ENCODE measurements around the gene GPSM3.

GRCh38 chr6:32216998-32217397, 24.6 kb upstream of the GPSM3 start:
- TF ChIP-seq EP300 (IDR thresholded peaks at IDR 0.05; ENCODE audit: borderline replicate concordance) (no peak), CEBPB (IDR thresholded peaks at IDR 0.05) (no peak), EGR1 (IDR thresholded peaks at IDR 0.05) (no peak), ZBTB7A (IDR thresholded peaks at IDR 0.05; ENCODE audit: low read depth) (no peak), REST (IDR thresholded peaks at IDR 0.05; ENCODE audit: low read depth) (no peak), FOXM1 (IDR thresholded peaks at IDR 0.05; ENCODE audit: borderline replicate concordance, low read depth) (no peak), YY1 (IDR thresholded peaks at IDR 0.05; ENCODE audit: low read depth) (no peak), NFIC (IDR thresholded peaks at IDR 0.05) (no peak), RAD21 (IDR thresholded peaks at IDR 0.05; ENCODE audit: low read depth) (no peak), TAF1 (IDR thresholded peaks at IDR 0.05; ENCODE audit: low read depth) (no peak), MAX (IDR thresholded peaks at IDR 0.05) (no peak), TCF12 (IDR thresholded peaks at IDR 0.05; ENCODE audit: low read depth) (no peak)

All from Ishikawa (cell line).